HG02642 (cell line): ENCODE measurements around the gene LDLRAD3.

Experiments used
- ATAC-seq: cut with Tn5 transposase; IDR thresholded peaks from one replicate; pipeline ENCODE4 v1.9.1; 2021; ENCODE audit warnings: mild to moderate bottlenecking; ENCODE audit not compliant: unreplicated experiment, poor library complexity

LDLRAD3 gene

DNA sequence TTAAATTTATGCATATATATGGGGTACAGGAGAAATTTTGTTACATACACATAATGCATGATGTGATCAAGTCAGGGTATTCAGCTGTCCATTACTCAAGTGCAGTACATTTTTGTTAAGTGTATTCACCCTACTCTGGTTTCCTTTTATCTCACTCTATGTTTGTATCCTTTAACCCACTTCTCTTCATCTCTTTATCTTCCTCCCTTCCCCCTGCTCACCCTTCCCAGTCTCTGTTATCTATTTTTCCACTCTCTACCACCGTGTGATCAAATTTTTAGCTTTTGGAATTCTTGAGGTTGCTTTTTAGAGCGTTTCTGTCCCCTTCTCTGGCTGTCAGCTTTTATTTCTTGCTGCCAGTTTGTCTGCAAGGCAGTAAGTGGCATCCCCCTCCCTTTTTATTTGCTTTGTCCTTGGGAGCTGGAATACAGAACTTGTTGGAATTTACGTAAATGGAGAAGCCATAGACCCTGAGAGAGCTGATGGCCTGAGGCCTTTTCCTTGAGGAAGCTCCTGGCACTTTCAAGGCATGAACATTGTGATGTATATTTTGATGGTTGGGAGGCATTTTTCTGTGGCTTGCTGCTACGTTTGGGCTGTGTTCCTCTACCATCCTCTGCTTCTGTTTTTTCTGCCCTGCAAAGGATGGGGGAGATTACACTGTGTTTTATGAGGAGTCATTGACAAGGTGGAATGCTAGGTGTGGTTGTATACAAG, 148.6 kb downstream of the LDLRAD3 start:
- ATAC-seq = no peak

DNA sequence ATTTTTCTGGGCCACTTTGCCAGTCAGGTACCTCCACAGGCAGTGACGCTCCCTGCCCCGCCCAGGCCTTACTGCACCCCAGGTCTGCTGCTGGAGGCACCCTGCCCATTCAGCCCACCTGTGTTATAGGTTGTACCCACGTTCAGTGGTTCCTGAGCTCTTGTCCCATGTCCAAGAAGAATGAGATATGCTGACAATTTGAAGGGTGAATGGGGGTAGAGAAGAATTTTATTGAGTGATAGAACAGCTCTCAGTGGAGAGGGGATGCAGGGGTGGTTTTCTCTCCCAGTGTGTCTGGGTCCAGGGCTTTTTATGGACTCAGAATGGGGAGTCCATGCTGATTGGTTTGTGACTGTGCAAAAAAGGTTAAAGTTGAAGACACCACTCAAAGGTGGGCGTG, 149.7 kb downstream of the LDLRAD3 start:
- ATAC-seq = no peak

DNA sequence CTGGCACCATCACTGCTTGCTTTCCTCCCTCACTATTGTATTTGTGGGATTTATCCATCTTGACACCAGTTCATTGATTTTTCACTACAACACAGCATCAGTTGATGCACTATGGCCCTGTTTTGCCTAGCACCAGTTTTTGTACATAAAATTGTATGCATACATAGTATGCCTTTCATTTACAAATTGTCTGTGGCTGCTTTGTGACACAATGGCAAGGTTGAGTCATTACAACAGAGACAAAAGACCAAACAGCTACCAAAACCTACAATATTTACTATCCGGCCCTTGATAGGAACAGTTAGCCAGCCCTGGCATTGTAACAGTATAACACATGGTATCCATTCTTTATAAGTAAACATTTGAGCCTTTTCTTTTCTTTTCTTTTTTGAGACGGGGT, 150.3 kb downstream of the LDLRAD3 start:
- ATAC-seq = no peak

DNA sequence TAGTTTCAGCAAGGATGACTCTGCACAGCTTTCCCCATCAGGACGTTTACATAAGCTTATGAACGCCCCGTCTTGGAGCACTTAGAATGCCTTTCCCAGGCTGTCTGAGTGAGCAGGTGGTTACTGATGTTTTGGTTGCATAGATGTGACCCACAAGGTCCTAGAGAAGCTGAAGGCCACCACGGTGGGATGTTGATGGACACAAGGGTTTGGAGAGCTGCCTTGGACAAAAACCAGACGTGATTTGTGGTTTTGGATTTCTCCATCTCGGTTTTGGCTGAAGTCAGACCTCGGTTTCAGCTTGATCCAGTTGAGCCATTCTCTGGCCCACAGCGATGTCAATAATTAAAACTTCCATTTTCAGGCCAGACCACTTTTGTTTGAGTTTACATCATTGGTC, 151.9 kb downstream of the LDLRAD3 start:
- ATAC-seq = no peak

DNA sequence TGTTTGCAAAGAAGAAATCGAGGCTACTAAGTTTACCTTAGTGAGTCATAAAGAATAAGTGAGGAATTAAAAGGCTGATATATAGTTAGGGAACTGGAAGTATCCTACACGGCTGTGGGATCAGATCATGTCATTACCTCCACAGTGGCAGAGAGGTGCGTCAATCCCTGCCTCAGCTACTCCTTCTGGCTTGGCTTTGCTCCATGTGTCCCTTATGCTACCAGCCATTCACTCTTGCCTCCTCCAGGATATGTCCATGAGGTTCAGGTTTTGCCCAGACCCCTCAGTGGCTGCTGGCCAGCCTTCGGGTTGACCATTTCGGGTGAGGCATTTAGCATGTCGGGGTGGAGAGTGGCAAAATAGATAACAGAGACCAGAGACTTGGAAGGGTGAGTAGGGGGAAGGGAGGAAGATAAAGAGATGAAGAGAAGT, 153.4 kb downstream of the LDLRAD3 start:
- no peak for ATAC-seq

DNA sequence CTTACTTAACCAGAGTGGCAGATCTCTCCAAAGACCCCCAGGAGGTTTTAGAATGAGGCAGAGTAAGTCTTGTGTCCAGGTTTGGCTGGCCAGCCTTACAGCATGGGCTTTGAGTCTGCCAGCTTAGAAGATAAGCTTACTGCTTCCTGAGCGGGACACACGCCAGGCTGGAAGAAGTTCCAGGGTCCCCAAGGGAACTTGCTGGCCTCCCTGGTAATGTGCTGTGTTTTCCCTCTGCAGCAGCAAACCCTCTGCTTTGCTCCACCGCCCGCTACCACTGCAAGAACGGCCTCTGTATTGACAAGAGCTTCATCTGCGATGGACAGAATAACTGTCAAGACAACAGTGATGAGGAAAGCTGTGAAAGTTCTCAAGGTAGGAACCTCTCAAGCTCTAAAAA, 154.2 kb downstream of the LDLRAD3 start:
- no peak for ATAC-seq

DNA sequence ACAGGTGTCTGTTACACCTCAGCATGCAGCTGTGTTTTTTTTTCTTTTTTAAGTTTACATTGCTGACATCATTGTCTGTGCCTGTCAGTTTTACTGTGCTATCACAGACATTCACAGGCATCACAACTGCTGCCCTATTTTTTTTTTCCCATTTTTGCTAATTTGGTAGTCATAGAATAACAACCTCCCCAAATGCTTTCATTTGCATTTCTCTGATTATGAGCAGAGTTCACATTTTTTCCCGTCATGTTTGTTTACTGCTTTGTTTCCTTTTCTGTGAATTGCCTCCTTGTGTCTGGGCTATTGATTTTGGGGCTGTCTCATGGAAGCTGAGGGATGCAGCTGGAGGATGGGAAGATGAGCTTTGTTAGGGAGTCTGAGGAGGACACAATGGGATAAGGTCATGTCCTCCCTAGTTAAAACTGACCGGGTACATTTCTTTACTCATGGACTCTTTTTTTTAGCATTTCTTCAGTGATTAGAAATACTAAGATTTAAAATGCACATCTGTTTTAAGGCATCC, 155.1 kb downstream of the LDLRAD3 start:
- no peak for ATAC-seq

DNA sequence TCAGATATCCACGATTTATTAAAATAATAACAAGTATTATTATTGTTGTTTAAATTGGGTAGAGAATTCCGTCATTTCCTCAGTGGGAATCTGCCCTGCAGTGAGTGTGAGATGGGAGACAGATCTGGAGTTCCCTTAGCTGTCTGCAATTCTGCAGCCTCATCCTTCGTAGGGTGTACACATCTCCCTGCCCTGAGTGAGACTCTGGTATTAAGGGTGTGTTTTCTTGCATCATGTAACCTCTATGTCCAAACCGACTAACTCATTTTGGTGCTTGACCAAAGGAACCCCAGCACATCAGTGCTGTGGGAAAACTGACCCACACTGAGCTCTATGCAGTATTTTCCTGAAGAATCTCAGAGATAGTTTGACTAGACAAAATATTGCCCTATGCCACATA, 157.6 kb downstream of the LDLRAD3 start:
- no peak for ATAC-seq

DNA sequence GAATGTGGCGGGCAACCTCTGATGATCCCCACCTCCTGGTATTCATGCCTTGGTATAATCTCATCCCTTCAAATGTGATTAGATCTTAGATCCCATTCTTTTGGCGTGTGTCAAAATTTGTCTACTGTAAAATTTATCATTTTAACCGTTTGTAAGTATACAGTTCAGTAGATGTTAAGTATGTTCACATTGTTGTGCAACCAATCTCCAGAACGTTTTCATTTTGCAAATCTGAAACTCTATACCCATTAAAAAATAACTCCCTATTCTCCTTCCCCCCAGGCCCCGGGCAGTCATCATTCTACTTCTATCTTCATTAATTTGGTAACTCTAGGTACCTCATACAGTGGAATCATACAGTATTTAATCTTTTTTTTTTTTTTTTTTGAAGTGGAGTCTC, 159.0 kb downstream of the LDLRAD3 start:
- no peak for ATAC-seq

DNA sequence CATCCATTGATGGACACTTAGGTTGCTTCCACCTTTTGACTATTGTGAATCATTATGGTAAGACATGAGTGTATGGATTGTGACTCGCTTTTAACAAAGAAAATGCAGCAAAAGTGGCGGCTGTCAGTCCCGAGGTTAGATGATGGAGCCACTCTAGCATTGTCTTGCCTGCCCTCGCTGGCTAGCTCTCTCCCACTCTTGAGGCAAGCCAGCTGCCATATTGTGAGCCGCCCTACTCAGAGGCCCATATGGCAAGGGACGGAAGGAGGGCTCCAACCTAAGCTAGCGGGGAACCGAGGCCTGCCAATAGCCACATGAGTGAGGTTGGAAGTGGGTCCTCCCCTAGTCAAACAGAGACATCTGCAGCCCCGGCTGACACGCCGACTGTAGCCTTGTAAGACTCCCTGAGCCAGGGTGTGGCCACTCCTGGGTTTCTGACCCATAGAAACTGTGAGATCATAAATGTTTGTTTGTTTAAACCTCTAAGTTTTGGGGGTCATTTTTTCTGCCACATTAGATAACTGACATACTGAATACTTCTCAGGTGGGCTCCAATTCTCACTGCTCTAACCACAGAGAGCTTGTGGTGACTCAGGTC, 160.2 kb downstream of the LDLRAD3 start:
- no peak for ATAC-seq

DNA sequence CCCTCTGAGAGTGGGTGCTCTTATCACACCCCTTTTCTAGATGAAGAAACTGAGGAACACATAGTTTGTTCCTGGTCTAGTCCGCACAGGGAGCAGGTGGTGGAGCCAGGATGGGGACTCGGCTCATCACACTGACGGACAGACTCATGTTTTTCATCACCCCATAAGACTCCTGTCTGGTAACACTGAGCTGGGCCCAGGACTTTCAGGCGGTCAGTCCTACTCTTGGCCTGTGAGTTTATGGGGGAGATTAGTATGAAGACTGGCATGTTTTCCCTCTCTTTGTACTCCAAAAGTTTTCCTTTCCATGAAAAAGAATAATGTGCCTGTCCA, 160.8 kb downstream of the LDLRAD3 start:
- no peak for ATAC-seq

DNA sequence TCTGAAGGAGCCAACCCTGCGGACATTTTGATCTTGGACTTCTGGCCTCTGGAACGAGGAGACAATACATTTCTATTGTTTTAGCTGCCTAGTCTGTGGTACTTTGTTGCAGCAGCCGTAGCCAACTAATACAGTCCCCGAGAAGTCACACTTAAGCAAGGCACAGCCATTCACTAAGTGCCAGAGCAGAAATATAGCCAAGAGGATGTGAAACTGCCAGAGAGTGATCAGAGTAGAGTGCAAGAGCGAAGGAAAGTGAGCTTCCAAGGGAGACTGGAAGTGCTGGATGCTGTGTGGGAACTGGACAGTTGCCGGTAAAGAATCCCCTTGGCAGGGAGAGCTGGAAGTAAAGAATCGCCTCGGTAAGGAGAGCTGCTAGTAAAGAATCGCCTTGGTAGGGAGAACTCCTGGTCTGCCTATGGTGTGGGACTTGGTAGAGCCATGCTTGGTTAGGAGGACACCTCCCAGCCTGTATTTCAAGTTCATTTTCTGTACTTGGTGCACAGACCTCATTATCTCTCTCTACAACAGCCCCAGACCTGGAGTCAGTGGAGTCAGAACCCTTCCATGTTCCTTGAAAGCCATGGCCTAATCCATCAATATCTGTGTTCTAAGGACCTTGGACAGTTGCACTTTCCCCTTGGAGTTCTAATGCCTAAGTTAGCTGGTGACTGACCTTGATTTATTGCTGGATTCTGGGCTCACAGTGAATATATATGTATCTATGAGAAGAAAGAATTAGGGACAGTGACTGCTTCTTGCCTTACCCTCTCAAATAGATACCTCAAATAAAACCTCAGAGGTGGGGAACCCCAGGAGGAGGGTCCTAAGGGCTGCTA, 162.1 kb downstream of the LDLRAD3 start:
- no peak for ATAC-seq

DNA sequence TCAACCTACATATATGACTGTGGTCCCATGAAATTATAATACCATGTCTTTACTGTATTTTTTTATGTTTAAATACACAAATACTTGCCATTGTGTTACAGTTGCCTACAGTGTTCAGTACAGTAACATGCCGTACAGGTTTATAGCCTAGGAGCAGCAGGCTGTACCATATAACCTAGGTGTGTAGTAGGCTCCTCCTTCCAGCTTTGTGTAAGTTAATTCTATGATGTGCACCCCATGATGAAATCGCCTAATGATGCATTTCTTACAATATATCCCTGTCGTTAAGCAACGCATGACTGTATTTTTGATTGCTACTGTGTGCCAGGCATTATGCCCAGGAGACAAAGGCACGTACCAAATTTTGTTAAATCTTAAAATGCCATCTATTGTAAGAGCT, 163.7 kb downstream of the LDLRAD3 start:
- no peak for ATAC-seq

DNA sequence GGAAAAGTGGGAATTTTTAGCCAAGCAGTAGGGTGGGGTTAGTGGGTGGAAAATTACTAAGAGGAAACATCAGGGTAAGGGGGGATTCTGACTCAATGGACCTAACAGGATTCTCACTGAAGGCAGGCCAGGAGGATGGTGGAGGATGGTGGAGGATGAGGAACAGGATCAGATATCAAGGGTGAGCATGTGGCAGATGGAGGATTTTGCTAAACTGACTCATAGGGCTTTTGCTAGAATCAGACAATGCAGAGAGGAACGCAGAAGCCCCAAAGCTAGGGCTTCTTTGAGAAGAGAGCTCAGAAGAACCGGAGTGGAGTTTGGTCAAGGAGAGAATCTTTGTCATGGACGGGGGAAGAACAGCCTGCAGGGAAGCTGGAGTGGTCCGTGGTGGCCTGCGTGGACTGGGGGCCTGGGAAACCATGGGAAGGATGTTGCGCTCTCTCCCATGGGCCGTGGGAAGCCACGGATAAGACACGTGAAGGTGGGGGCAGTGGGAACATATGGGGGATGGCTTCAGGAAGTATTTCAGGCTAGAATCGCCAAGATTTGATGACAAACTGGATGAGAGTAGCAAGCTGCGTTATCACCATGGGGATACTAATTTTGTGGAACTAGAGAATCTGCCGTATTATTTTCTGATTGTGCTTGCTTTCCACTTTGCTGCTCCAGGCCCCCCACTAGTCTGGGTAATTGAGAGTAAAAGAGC, 165.2 kb downstream of the LDLRAD3 start:
- ATAC-seq = no peak

DNA sequence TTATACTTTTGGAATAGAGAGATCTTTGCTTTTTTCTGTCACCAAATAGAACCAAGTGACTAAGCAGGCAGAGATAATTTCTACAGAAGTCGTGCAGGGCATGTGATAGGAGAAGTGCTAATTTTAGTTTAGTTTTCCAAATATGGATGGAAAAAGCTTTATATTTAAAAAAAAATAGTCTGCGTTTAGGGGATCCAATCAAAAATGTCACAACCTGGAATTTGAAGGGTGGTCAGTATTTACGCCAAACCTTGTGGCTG, 165.7 kb downstream of the LDLRAD3 start:
- ATAC-seq = no peak

DNA sequence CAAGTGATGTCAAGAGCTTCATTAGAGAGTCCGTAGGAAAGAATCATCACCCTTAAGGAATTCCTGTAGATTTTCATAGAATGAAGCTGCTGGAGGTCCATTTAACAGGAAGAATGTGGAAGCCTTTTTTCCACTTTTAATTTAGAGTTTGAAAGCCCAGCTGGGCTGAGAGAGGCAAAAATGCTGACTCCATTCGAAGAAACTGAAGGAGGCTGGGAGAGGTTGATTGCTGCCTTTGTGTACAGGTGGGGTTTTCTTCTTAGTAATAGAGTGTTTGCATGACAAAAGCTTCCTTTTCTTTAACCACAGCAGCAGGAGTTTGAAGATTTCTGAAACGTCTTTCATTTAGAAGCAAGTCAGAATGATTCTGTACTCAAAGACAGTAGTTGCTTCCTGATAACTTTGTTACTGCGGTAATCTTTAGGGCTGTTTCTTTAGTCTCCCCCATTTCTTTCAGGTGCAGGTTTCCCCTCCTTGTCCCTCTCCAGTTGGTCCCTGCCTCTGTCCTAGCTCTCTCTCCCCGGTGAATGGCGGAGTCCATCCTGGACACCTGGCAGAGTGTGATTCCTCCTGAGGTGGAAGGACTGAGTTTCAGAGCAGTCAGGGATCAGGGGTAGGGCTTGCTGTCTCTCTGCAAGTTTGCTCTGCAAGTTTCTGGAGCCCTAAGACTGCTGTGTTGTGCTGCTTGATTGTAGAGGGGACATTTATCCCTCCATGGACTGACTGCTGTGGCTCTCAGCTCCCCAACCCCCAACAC, 166.2 kb downstream of the LDLRAD3 start:
- ATAC-seq = no peak

DNA sequence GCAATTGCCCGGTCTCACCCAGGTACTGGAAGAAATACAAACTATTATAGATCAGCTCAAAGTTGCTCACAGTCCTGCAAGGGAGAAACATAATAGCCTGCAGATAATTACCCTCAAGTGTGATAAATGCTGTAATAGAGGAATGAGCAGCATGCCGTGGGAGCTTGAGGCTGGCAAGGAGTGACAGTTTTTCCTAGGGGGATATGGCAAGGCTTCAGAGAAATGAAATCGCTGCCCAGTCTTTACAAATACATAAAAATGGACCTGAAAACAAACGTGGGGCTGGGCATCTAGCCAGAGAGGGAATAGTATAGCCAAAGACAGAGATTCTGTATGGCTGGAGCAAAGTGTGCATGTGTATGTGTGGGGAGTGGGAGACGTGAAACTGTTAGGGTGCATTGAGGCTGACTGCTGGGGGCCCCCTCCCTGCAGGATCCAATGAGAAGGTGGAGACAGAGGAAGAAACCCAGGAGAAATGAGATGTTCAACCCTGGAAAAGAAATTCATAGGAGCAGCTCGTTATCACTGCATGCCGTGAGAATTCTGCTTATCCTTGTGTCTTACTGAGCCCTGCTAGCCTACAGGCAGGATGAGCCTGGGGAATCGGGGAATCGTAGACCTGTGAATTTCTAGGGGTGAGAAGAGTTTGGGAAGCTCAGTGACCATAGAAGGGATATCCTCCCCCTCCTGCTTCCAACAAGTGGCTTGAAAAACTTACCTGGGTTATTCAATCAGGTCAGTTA, 167.0 kb downstream of the LDLRAD3 start:
- ATAC-seq = no peak

DNA sequence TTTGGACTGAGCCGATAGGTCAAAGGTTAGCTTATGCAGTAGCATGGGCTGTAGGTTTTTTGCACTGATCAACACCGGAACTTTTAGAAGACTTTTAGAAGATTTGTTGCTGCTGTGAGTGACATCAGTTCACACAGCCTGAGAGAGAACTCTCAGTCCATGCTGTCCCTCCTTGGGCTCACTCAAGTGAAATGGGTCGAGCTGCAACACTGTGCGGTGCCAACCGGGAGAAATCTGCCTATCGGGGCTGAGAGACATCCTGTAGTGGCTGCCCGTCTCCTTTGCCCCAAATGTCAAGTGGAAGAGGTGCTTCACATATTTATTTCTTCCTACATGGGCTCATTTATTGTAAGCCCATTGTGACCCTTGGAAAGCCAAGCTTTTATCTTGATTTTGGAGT, 170.2 kb downstream of the LDLRAD3 start:
- ATAC-seq = no peak

DNA sequence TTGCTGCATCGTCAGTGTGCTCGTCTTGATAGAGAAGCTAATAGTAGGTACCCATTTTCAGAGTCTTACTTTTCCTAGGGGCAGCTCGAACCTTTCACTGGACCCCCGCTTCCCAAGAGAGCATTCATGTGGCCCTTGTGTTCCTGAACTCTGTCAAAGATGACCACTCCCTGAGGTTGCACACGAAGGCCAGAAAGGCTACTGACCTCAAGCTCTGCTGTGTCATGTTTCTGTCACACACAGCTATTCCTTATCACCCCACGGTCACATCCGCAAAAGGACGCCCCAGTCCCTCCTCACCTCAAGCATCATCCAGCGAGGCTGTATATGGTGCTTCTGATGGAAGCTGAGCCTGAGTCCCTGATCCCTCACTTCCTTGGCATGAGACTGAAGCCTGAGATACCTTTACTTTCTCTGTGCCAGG, 171.5 kb downstream of the LDLRAD3 start:
- ATAC-seq = no peak

DNA sequence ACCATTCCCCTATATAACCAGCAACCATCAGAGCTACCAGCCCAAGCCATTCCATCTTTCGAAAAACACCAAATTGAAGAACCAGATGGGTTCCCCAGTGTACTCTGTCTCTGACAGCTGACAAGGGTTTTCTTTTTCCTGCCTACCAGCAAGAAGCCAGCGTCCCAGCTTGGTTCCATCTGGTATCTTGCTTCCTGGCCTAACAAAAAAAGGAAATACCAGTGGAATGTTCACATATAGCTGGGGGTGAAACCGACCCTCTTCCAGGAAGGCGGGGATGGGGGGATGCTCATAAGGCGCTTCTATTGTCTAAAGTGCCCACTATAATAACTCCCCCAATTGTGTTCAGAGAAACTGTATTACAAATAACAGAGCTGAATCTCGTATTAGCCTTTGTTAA, 172.3 kb downstream of the LDLRAD3 start:
- ATAC-seq = no peak
